HL-60/S4 (cell line): Measurements from ENCODE around the gene ASF1A.
"Not testable (repeated sequence)": the region's sequence is repeated elsewhere in the genome, so short reads cannot be mapped to it uniquely, and the experiment has no call there.

Source experiments
- in situ Hi-C: fragments of 300-500 bp; cut with MboI; formaldehyde crosslinking; loops from 2 replicates; pipeline ENCODE4 v1.14.3; 2022; ENCODE audit warnings: low sequenced_read_pairs

ASF1A gene

DNA sequence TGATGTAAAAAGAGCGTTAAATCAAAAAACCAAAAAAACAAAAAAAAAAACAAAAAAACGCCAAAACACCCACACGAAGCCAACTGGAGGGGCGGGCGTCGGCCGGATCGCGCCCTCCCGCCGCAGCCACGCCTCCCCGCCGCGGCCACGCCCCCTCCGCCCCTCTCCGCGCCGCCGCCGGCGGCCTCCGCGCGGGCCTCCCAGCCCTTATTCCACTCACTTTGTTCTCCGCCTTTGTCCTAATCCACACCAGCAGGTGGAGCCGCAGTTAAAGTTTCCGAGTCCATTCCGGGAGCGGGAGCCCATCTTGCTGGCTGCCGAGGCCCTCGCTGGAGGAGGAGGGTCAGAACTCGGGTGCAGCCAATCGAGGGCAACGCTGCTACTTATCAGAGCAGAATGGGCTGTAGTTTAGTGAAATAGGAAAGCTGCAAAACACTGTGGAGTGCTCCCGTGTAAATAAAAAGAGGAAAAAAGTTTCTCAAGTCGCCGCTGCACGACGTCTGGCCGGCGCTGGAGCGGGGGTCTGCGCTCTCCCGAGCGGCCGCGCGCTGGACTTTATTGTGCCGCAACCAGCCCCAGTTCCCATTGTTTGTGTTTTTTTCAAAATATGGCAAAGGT is at the start of gene ASF1A:
Gene ASF1A (plus strand): TSS at position 346 of the 618 bp plus-strand sequence. CDS start 262 bp downstream, at position 608.
- in situ Hi-C loops, result no loop called here

DNA sequence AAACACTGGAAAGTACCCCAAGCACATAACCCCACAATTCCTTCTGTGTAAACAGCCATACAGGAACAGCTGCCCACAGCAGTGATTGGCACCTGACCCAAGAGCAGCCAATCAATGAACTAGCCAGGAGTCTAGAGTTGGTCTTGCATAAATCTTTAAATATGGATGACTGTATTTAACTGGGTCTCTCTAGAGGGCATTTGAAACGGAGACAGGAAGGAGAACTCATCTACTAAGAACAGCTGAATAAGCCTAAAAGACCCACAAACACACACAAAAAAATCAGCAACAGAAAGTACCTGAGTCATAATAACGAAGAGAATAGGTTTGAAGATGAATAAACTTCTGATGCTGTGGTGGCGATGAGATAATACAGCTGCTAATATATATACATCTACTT is 49.0 kb upstream of the ASF1A start:
- in situ Hi-C loops, result no loop called here

DNA sequence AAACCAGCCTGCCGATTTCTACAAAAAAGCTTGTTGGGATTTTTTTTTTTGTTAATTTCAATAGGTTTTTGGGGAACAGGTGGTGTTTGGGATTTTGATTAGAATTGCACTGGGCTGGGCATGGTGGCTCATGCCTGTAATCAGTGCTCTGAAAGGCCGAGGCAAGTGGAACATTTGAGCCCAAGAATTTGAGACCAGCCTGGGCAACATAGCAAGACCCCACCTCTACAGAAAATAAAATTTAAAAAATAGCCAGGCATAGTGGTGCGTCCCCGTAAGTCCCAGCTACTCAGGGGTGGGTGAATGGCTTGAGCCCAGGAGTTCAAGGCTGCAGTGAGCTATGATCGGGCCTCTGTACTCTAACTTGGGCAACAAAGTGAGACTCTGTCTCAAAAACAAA is 40.5 kb upstream of the ASF1A start:
- in situ Hi-C loops, result no loop called here

DNA sequence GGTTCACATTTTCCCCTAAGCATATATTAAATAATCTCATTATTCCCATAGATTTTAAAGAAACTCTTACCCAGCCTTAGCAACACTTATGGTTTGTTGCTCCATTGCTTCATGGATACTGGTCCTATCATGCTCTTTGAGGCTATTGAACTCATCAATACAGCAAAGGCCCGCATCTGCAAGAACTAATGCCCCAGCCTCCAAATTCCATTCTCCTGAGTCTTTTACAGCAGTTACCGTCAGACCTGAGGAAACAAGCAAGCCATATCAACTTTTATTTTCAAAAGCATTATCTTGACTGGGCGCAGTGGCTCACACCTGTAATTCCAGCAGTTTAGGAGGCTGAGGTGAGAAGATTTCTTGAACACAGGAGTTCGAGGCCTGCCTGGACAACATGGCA is 37.7 kb upstream of the ASF1A start:
- in situ Hi-C loops, result no loop called here

DNA sequence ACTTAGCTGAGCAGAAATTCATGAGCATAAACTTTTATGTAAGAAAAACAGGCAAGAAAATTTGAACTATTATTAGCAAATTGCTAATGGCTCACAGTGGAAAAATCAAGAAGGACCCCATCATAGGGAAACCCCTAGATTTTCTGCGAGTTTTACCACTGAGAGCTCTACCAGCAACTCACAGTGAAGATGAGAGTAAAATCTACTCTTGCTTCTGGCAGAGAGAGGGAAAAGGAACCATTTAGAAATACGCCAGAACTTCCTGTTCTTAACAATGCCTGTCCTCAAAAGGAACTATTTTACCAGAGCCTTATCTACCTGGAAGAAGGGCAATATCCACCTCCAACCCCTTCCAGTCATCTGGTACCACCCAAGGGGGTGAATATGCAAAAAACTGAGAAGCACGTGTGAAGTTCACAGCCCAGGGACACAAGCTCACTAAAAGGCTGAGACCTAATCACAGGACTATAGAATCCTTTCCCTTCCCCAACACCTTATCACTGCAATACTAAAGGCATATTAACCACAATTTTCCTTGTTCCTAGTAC is 34.4 kb upstream of the ASF1A start:
- in situ Hi-C loops, result no loop called here

DNA sequence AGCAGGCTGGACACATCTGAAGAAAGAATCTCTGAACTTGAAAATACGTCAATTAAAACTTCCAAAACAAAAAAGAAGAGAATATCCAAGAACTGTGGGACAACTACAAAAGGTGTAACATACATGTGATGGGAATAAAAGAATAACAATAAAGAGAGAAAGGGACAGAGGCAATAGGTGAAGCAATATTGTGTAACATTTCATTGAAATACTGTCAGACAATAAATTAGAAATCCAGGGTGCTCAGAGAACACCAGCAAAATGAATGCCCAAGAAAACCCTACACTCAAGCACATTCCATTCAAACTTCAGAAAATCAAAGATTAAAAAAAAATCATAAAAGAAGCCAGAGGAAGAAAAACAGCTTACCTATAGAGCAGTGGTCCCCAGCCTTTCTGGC is 33.6 kb upstream of the ASF1A start:
- in situ Hi-C loops, result no loop called here

DNA sequence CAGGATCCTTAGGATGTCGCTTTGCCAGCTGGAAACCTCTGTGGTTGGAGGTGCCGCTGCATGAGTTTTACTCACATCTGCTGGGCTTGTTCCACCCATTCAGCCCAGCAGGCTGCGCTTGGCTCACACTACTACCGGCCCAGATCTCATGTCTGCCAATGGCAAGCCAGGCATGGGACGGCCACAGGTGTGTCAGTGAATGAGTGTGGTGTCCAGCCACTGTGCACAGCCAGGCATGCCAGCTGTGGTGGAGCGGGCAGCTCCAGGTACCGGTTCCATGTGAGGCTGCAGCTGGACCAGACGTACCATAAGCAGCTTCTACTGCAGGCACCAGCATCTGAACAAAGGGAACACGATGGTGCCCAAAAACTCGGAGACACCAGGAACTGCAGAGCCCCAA is 33.1 kb upstream of the ASF1A start:
- in situ Hi-C loops, result no loop called here

DNA sequence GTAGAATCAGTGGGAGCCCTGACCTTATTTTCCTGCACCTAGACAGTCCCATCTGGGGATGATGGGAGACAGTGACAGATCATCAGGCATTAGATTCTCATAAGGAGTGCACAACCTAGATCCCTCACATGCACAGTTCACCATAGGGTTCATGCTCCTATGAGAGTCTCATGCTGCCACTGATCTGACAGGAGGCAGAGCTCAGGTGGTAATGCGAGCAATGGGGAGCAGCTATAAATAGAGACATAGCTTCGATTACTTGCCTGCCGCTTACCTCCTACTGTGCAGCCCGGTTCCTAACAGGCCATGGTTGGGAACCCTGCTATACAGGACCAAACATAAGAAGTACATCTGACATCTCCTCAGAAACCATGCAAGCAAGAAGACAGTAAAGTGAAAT is 31.5 kb upstream of the ASF1A start:
- in situ Hi-C loops, result no loop called here

DNA sequence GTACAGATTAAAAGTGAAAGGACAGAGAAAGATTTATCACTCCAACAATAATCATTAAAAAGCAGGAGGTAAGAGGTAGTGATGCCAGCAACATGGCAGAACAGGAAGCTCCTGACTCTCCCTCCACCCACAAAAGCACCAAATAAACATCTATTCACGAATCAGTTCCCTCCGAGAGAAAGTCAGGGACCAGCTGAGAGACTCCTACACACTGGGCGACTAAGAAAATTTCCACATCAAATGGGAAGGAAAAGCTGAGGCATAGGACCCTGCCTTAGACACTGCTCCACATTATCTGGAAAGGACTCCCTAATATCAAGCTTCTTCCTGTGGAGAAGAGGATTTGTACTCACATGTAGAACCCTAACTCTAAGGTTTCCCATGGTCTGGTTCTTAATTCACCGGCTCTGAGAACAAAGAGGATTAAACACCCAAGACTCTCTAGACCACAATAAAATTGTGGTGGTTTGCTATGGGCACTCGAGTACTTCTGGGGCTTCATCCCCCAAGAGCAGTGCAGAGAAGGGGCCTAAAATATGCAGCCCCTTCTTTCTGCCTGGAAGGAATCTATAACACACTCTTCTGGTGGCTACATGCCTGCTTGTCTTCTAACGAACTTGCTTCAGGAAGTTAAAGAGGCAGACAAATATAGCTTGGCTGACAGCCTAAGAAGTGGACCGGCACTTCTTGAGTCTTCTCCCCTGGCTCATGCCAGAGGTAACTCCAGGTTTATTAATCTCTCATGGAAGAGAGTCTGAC is 29.4 kb upstream of the ASF1A start:
- in situ Hi-C loops, result no loop called here

DNA sequence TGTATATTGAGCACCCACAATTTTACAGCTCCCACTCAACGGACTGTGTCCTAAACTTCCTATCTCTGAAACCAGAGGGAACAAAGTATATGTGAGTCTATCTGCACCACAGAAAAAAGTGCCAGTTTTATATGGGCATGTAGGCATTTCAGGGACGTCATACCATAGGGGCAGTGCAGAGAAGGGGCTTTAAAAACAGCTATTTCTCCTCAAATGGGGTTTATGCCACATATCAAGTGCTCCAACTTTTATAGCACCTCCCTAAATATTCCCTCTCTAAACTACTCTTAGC is 28.9 kb upstream of the ASF1A start:
- in situ Hi-C loops, result no loop called here

DNA sequence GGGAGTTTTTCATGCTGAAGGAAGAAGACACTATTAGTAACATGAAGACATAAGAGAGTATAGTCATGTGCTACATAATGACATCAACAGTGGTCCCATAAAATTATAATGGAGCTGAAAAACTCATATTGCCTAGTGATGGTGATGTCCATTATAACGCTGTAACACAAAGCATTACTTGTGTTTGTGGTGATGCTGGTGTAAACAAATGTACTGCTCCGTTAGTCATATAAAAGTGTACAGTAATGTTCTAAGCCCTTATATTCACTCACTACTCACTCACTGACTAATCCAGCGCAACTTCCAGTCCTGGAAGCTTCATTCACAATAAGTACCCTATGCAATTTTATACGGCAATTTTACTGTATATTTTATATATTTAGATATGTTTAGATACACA is 26.8 kb upstream of the ASF1A start:
- in situ Hi-C loops, result no loop called here

DNA sequence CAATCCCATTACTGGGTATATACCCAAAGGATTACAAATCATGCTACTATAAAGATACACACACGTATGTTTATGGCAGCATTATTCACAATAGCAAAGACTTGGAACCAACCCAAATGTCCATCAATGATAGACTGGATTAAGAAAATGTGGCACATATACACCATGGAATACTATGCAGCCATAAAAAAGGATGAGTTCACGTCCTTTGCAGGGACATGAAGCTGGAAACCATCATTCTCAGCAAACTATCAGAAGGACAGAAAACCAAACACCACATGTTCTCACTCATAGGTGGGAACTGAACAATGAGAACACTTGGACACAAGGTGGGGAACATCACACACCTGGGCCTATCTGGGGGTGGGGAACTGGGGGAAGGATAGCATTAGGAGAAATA is 25.1 kb upstream of the ASF1A start:
- in situ Hi-C loops, result not testable (repeated sequence)

DNA sequence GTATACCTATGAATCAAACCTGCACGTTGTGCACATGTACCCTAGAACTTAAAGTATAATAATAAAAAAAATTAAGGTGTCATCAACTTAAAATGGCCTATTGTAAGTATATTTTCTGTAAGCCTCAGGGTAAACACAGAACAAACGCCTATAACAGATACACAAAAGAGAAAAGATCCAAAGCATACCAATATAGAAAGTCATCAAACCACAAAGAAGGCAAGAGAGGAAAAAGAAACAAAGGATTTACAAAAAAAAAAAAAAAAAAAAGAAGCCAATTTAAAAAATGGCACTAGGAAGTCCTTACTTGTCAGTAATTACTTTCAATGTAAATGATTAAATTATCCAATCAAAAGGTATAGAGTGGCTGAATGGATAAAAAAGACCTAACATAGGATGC is 24.6 kb upstream of the ASF1A start:
- in situ Hi-C loops, result no loop called here

DNA sequence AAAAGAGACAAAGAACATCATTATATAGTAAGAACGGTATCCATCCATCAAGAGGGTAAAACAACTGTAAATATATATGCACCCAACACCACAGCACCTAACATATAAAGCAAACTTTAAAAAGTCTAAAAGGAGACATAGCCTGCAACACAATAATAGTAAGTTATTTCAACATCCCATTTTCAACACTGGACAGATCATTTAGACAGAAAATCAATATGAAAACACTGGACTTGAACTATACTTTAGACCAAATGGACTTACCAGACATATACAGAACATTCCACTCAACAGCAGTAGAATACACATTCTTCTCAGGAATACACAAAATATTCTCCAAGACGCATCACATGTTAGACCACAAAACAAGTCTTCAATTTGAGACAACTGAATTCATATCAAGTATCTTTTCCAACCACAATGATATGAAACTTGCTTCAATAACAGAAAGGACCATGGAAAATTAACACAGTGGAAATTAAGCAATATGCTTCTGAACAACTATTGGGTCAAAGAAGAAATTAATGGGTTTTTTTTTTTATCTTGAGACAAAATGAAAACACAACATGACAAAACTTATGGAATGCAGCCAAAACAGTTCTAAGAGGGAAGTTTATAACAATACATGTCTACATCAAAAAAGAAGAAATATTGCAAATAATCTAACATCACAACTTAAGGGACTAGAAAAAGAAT is 23.9 kb upstream of the ASF1A start:
- in situ Hi-C loops, result no loop called here

DNA sequence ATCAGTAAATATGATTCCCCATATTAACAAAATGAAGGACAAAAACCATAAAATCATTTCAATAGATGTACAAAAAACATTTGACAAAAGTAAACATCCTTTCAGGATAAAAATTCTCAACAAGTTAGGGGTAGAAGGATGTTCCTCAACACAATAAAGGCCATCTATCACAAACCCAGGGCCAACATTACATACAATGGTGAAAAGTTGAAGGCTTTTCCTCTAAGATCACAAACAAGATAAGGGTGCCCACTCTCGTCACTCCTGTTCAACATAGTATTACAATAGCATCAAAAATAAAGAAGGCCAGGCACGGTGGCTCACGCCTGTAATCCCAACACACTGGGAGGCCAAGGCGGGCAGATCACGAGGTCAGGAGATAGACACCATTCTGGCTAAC is 22.6 kb upstream of the ASF1A start:
- in situ Hi-C loops, result no loop called here

DNA sequence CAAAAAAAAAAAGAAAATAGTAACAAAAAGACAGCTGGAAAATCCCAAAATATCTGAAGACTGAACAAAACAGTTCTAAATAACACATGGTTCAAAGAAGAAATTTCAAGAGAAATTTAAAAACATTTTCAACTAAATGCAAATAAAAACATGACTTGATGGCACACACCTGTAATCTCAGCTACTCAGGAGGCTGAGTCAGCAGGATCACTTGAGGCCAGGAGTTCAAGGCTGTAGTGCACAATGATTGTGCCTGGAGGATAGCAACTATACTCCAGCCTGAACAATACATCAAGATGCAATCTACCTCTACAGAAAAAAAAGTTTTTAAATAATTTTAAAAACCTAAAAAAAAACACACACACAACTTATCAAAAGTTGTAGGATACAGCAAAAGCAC is 21.6 kb upstream of the ASF1A start:
- in situ Hi-C loops, result no loop called here

DNA sequence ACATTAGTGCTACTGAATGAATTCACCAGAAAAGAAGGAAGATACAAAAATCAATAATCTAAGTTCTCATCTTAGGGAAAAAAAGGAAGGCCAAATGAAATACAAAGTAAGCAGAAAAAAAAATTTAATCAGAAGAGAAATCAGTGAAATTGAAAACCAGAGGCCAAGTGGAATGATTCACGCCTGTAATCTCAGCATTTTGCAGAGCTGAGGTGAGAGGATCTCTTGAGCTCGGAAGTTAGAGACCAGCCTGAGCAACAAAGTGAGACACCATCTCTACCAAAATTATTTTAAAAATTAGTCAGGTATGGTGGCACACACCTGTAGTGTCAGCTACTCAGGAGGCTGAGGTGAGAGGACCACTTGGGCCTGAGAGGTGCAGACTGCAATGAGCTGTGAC is 21.2 kb upstream of the ASF1A start:
- in situ Hi-C loops, result no loop called here

DNA sequence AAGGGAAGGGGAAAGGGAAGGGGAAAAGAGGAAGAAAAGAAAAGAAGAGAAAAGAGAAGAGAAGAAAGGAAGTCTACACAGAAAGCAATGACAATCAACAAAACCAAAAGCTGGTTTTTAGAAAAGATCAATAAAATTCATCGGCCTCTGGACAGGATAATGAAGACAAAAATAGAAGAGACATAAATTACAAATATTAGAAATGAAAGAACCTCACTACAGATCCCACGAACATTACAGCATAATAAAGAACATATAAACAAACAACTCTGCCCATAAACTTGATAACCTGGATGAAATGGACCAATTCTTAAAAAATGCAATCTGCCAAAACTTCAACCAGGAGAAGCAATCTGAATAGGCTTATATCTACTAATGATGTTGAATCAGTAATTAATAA is 20.7 kb upstream of the ASF1A start:
- in situ Hi-C loops, result no loop called here

DNA sequence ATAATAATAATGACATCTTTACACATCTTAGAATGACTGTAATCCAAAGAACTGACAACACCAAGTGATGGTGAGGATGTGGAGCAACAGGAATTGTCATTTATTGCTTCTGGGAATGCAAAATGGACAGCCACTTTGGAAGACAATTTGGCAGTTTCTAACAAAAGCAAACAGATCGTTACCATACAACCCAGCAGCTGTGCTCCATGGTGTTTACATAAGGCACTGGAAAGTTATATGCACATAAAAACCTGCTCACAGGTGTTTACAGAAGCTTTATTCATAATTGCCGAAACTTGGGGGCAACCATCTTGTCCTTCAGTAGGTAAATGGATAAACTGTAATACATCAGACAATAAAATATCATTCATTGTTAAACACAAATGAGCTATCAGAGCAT is 18.3 kb upstream of the ASF1A start:
- in situ Hi-C loops, result no loop called here

DNA sequence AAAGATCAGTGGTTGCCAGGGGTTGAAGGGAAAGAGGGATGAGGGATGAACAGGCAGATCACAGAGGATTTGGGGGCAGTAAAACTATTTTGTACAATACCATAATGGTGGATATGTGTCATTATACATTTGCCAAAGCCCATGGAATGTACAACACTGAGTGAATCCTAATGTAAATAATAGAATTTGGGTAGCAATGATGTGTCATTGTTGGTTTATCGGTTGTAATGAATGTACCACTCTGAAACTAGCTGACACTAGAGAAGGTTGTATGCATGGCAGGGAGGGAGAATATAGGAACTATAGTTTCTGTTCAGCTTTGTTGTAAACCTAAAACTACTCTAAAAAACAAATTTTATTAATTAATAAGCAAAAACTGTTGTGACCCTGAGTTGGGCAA is 17.8 kb upstream of the ASF1A start:
- in situ Hi-C loops, result no loop called here

DNA sequence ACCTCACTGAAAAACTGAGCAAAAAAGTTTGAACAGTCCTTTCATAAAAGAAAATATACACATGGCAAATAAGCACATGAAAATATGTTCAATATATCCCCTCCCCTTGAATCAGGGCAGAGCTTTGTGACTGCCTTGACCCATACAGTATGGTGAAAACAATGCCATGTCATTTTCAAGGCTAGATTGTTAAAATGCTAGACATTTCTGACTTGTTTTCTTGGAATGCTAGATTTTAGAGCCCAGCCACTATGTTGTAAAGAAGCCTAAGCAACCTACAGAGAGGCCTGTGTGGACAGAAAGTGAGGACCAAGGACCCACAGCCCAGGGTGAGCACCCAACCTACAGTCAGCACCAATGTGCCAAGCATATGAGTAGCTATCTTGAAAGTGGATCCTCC is 17.1 kb upstream of the ASF1A start:
- in situ Hi-C loops, result no loop called here

DNA sequence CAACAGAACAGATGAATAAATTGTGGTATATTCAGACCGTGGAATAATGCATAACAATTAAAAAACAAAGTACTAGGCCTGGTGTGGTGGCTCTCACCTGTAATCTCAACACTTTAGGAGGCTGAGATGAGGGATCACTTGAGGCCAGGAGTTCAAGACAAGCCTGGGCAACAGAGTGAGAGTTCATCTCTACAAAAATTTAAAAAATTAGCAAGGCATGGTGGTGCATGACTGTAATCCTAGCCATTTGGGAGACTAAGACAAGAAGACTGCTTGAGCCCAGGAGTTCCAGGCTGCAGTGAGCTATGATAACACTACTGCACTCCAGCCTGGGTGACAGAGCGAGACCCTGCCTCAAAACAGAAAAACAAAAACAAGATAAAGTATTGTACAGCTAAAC is 16.1 kb upstream of the ASF1A start:
- in situ Hi-C loops, result no loop called here
